Sigmoid colon (tissue), 7 donors: ENCODE measurements around the gene C11orf24. TPM values are rescaled to one million over a fixed set of nuclear protein-coding genes. Genes with fewer than 3 reads are reported as not detected.

Experiments used
- DNase-seq: peaks from one replicate; pipeline ENCODE4 v3.0.0-alpha.2; 2019
- H3K27ac ChIP-seq, 4 donors: fragments of 200-600 bp; sonication (generic); one replicate each; pipeline ENCODE4 v1.5.1; 2016 to 2019; ENCODE audit warnings: mild to moderate bottlenecking in 1 of 4
- H3K27me3 ChIP-seq, 3 donors: fragments of 200-600 bp; sonication (generic); one replicate each; pipeline ENCODE4 v1.5.1; 2019; ENCODE audit warnings: mild to moderate bottlenecking in 1 of 3
- H3K36me3 ChIP-seq, 4 donors: fragments of 200-600 bp; sonication (generic); one replicate each; pipeline ENCODE4 v1.5.1; 2016 to 2019
- H3K4me1 ChIP-seq, 4 donors: fragments of 200-600 bp; sonication (generic); one replicate each; pipeline ENCODE4 v1.5.1; 2017 to 2019
- H3K4me3 ChIP-seq, 4 donors: fragments of 200-600 bp; sonication (generic); one replicate each; pipeline ENCODE4 v1.5.1; 2017 to 2019; ENCODE audit warnings: mild to moderate bottlenecking in 2 of 4, moderate library complexity in 1 of 4
- H3K9me3 ChIP-seq, 4 donors: fragments of 200-600 bp in 3 of 4; sonication (generic) in 3 of 4; one replicate each; pipeline versions ENCODE4 v1.5.1 to v1.6.1; 2013 to 2019
- CTCF ChIP-seq, 4 experiments: fragments of 450-650 bp in 3 of 4; fragments of 200-600 bp in 1 of 4; IDR thresholded peaks; one replicate each; pipeline ENCODE4 v1.5.1; 2016 to 2019; ENCODE audit warnings: antibody characterized with exemption in 4 of 4, mild to moderate bottlenecking in 3 of 4, moderate library complexity in 2 of 4
- EP300 ChIP-seq, 4 donors: sonication (generic); formaldehyde crosslinking; IDR thresholded peaks; one replicate each; pipeline ENCODE4 v1.6.1; 2017; ENCODE audit warnings: antibody characterized with exemption in 4 of 4
- POLR2A ChIP-seq, 2 donors: fragments of 450-650 bp; IDR thresholded peaks; one replicate each; pipeline ENCODE4 v1.6.1; 2016; ENCODE audit warnings: antibody characterized with exemption in 2 of 2, mild to moderate bottlenecking in 2 of 2, moderate library complexity in 2 of 2
- POLR2AphosphoS5 ChIP-seq, 4 donors: sonication (generic); formaldehyde crosslinking; IDR thresholded peaks; one replicate each; pipeline ENCODE4 v1.6.1; 2017; ENCODE audit warnings: antibody characterized with exemption in 4 of 4
- WGBS, 2 donors: extraction: QIAGEN DNeasy Blood & Tissue Kit; methylation state at CpG; one replicate each; pipeline ENCODE4 v1.1.7; 2013; 5-methylcytosine and 5-hydroxymethylcytosine counted together
- intact Hi-C: fragments of 100-400 bp; cut with DNase I; formaldehyde crosslinking; loops from one replicate; pipeline ENCODE4 v1.15.1; 2023
- polyA plus RNA-seq, 3 donors: library from polyadenylated mRNA; stranded (reverse); fragments of 200-250 nt; gene quantifications; one replicate each; pipeline ENCODE4 v1.2.3, GENCODE V29; 2013
- total RNA-seq, 4 donors: library from RNA; depleted of rRNA; stranded (reverse); fragments of >200 nt; gene quantifications; one replicate each; pipeline ENCODE4 v1.1.0, GENCODE V29; 2016
- donor health status: healthy with polysubstance abuse.
- donor health status: Bipolar disorder and iron deficiency.
- donor health status: healthy.

The C11orf24 gene
- total and polyA plus RNA-seq, 7 donors: 13.7 to 70.3 (median 25.4) TPM

GRCh38 chr11:68262544-68262827, 9.3 kb downstream of the C11orf24 start:
- no peak for DNase-seq
- Histone ChIP-seq H3K36me3 (peaks cover 8 to 66% (median 41%) of the 10 kb centered on the region in 4 donors), H3K27ac (no peak overlapping the region), H3K4me3 (no peak overlapping the region), H3K9me3 (no peaks in the 10 kb centered on the region), H3K4me1 (peaks cover 0 to 5% (median 5%) of the 10 kb centered on the region in 4 donors), H3K27me3 (no peaks in the 10 kb centered on the region)
- intact Hi-C loops: no loop called here
- 96 to 98% methylated on average over 8 of the region's 8 CpGs for WGBS, 2 donors
- TF ChIP-seq POLR2AphosphoS5 (IDR thresholded peaks at IDR 0.05): no peak
- TF ChIP-seq EP300 (IDR thresholded peaks at IDR 0.05): no peak
- no peak for TF ChIP-seq CTCF (IDR thresholded peaks at IDR 0.05)
- no peak for TF ChIP-seq POLR2A (IDR thresholded peaks at IDR 0.05)

GRCh38 chr11:68261749-68262543, 9.8 kb downstream of the C11orf24 start:
- Histone ChIP-seq H3K27ac (no peak overlapping the region), H3K4me3 (no peak overlapping the region), H3K36me3 (peaks cover 3 to 61% (median 36%) of the 10 kb centered on the region in 4 donors), H3K4me1 (peaks cover 0 to 11% (median 9%) of the 10 kb centered on the region in 4 donors), H3K27me3 (no peaks in the 10 kb centered on the region), H3K9me3 (no peaks in the 10 kb centered on the region)
- 95% methylated on average over 24 of the region's 24 CpGs for WGBS, 2 donors
- intact Hi-C loops: no loop called here
- TF ChIP-seq POLR2AphosphoS5 (IDR thresholded peaks at IDR 0.05) (no peak), CTCF (IDR thresholded peaks at IDR 0.05) (no peak), EP300 (IDR thresholded peaks at IDR 0.05) (no peak), POLR2A (IDR thresholded peaks at IDR 0.05) (no peak)
- DNase-seq: no peak

GRCh38 chr11:68261006-68261405, 10.8 kb downstream of the C11orf24 start:
- Histone ChIP-seq H3K4me3 (no peak overlapping the region), H3K27me3 (no peaks in the 10 kb centered on the region), H3K36me3 (peaks cover 0 to 52% (median 27%) of the 10 kb centered on the region in 4 donors), H3K27ac (no peak overlapping the region), H3K9me3 (no peaks in the 10 kb centered on the region), H3K4me1 (peaks cover 0 to 18% (median 11%) of the 10 kb centered on the region in 4 donors)
- intact Hi-C loops: no loop called here
- DNase-seq: no peak
- 88 to 89% methylated on average over 15 of the region's 15 CpGs for WGBS, 2 donors
- no peak for TF ChIP-seq POLR2AphosphoS5 (IDR thresholded peaks at IDR 0.05)
- TF ChIP-seq POLR2A (IDR thresholded peaks at IDR 0.05): no peak
- TF ChIP-seq CTCF (IDR thresholded peaks at IDR 0.05): no peak
- no peak for TF ChIP-seq EP300 (IDR thresholded peaks at IDR 0.05)

DNA sequence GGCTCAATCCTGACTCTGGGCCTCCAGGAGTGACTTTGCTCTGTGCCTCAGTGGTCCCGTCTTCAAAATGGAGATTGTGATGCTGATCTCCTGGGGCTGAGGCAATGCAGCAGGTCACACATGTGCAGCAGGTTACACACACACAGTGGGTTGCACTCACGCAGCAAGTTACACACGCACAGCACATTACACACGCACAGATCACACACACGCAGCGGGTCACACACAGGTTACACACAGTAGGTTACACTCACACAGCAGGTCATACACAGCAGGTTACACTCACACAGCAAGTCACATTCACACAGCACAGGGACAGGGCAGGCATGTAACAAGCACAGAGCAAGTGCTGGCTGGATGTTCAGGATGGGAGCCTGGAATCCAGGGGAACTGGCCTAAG, 11.3 kb downstream of the C11orf24 start:
- WGBS, 2 donors: 95 to 97% methylated on average over 6 of the region's 6 CpGs
- Histone ChIP-seq H3K36me3 (peaks cover 0 to 46% (median 26%) of the 10 kb centered on the region in 4 donors), H3K27ac (no peak overlapping the region), H3K4me3 (no peak overlapping the region), H3K4me1 (peaks cover 0 to 19% (median 11%) of the 10 kb centered on the region in 4 donors), H3K9me3 (no peaks in the 10 kb centered on the region), H3K27me3 (no peaks in the 10 kb centered on the region)
- intact Hi-C loops: no loop called here
- no peak for DNase-seq
- TF ChIP-seq CTCF (IDR thresholded peaks at IDR 0.05) (no peak), POLR2A (IDR thresholded peaks at IDR 0.05) (no peak), EP300 (IDR thresholded peaks at IDR 0.05) (no peak), POLR2AphosphoS5 (IDR thresholded peaks at IDR 0.05) (no peak)
